ENCODE measurements around the gene NCK2.

GRCh38 chr2:105917688-105918087 lies 173.0 kb downstream of the NCK2 start:
- TF ChIP-seq SUZ12 (IDR thresholded peaks at IDR 0.05; ENCODE audit: extremely low read depth, insufficient read depth, insufficient read length) = no peak
- TF ChIP-seq ZNF274 (IDR thresholded peaks at IDR 0.05; ENCODE audit: low read depth, low read length) = no peak
- TF ChIP-seq YY1 (IDR thresholded peaks at IDR 0.05; ENCODE audit: insufficient read depth, insufficient read length) = no peak
